ENCODE results near the gene CHST7. TPM values are rescaled to one million over a fixed set of nuclear protein-coding genes. Genes with fewer than 3 reads are reported as not detected.
"Not testable (repeated sequence)": the region's sequence is repeated elsewhere in the genome, so short reads cannot be mapped to it uniquely, and the experiment has no call there.

CHST7 gene
- total and polyA plus RNA-seq, 2 experiments from 2014 or later, result 7.6 to 27.2 TPM

DNA sequence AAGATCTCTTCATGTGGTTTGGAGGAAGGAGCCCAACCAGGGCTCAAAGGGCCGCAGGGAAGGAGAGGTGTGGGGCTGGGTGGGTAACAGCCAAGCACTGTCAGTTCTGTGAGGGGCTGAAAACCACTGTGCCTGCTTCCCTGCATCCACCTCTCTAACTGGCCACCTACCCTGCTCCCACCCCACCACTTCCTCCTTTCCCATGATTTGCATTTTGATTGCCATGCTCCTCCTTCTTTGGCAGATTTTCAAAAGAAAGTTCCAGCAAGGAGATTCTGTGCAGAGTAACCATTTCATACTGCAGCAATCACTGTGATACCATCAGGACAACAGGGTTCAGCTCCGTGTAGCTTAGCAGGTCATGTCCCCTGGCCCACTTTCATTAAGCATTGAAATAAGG is 30.1 kb upstream of the CHST7 start:
- Histone ChIP-seq H3K9me2 (ENCODE audit: insufficient read depth) (no peaks in the 10 kb centered on the region), H2AFZ (no peak overlapping the region), H3K27me3 (ENCODE audit: insufficient read depth) (no peaks in the 10 kb centered on the region), H3K4me3 (no peak overlapping the region), H3K79me2 (replicated peaks; ENCODE audit: insufficient read depth) (peaks cover 34% of the 10 kb centered on the region), H3F3A (replicated peaks; ENCODE audit: low read depth) (no peaks in the 10 kb centered on the region), H4K20me1 (replicated peaks; ENCODE audit: insufficient read depth) (no peaks in the 10 kb centered on the region), H3K27ac (ENCODE audit: low read depth) (no peak overlapping the region), H3K36me3 (ENCODE audit: insufficient read depth) (peaks cover 10% of the 10 kb centered on the region; the same call in 1 of the 2 replicates), H3K4me1 (ENCODE audit: insufficient read depth) (no peaks in the 10 kb centered on the region), H3K4me2 (no peak overlapping the region)
- Mint-ChIP-seq H3K27ac (no peak overlapping the region), H3K9me3 (no peaks in the 10 kb centered on the region; the same call in 2 of the 3 replicates), H3K27me3 (ENCODE audit: insufficient read depth, low read depth, poor library complexity) (no peaks in the 10 kb centered on the region), H3K36me3 (ENCODE audit: low read depth) (peaks cover 29% of the 10 kb centered on the region), H3K4me3 (no peak overlapping the region), H3K4me1 (peaks cover 20% of the 10 kb centered on the region; the same call in 2 of the 3 replicates)
- no peak for ATAC-seq
- DNase-seq (ENCODE audit: low spot score), result peak; percentile 3
- no peak for TF ChIP-seq CTCF (conservative IDR thresholded peaks at IDR 0.05; ENCODE audit: low read depth in 2 of 2)
- TF ChIP-seq REST (IDR thresholded peaks at IDR 0.05; ENCODE audit: unreplicated experiment), result no peak

DNA sequence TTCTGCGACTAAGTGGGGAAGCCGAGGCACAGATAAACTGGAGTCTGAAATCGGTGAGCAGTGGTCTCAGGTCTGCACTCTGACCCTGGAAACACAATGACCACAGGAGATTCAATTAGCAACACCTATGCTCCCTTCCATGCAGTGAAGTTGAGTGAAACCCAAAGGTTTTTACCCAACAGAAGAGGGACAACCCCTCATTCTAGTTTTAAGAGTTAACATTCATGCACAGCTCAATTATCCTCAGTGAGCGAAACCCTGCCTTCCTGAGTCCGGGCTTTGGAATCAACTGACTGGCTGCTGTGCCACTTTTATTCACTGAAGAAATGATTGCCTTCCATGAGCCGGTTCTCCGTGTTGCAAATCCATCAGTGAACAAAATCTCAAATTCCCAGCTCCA is 29.0 kb upstream of the CHST7 start:
- not testable (repeated sequence) for H3K27ac Mint-ChIP-seq; H4K20me1 ChIP-seq (replicated peaks; ENCODE audit: insufficient read depth); H3K27me3 ChIP-seq (ENCODE audit: insufficient read depth); H2AFZ ChIP-seq; H3K9me2 ChIP-seq (ENCODE audit: insufficient read depth); ATAC-seq; H3K9me3 Mint-ChIP-seq; H3F3A ChIP-seq (replicated peaks; ENCODE audit: low read depth); DNase-seq (ENCODE audit: low spot score); H3K27me3 Mint-ChIP-seq (ENCODE audit: insufficient read depth, low read depth, poor library complexity); H3K4me1 ChIP-seq (ENCODE audit: insufficient read depth)
- H3K36me3 Mint-ChIP-seq (ENCODE audit: low read depth), result peaks cover 37% of the 10 kb centered on the region
- H3K4me2 ChIP-seq, result peak overlapping the region; percentile 90
- H3K4me1 Mint-ChIP-seq, result peaks cover 20% of the 10 kb centered on the region; the same call in 2 of the 3 replicates
- H3K4me3 ChIP-seq, result peak overlapping the region; percentile 86
- peaks cover 42% of the 10 kb centered on the region for H3K79me2 ChIP-seq (replicated peaks; ENCODE audit: insufficient read depth)
- H3K27ac ChIP-seq (ENCODE audit: low read depth), result peak overlapping the region; percentile 74; the same call in 1 of the 2 replicates
- peaks cover 16% of the 10 kb centered on the region; the same call in 1 of the 2 replicates for H3K36me3 ChIP-seq (ENCODE audit: insufficient read depth)
- peak overlapping the region; percentile 97 for H3K4me3 Mint-ChIP-seq
